ENCODE data around the gene DCST1. TPM values are rescaled to one million over a fixed set of nuclear protein-coding genes. Genes with fewer than 3 reads are reported as not detected.

Gene DCST1
- total RNA-seq, 1 donor from 2014 or later = 0.11 TPM

- H3K27me3 Mint-ChIP-seq (ENCODE audit: low read depth) = no peaks in the 10 kb centered on the region
- peaks cover 24% of the 10 kb centered on the region for H3K36me3 Mint-ChIP-seq (ENCODE audit: low read depth)
- no peaks in the 10 kb centered on the region for H3K9me3 Mint-ChIP-seq
- H3K27ac Mint-ChIP-seq = peak overlapping the region; percentile 89
- no peak for DNase-seq (ENCODE audit: low spot score)
- intact Hi-C loops (cut with micrococcal nuclease) = loop anchor here (5.0 to 10.0 kb wide), 4 partner anchors 49 to 447 kb away; partner anchors contain the start of genes PBXIP1 and UBE2Q1
- peaks cover 38% of the 10 kb centered on the region for H3K4me1 Mint-ChIP-seq (ENCODE audit: low read depth)
- H3K4me3 Mint-ChIP-seq (ENCODE audit: low read depth) = peak overlapping the region; percentile 94
Measured at GRCh38 chr1:155003766-155004351, 29.8 kb upstream of the DCST1 start.

GRCh38 chr1:155004352-155005075, 29.1 kb upstream of the DCST1 start:
- intact Hi-C loops (cut with micrococcal nuclease) = loop anchor here (5.0 to 10.0 kb wide), 4 partner anchors 50 to 447 kb away; partner anchors contain the start of genes PBXIP1 and UBE2Q1
- DNase-seq (ENCODE audit: low spot score) = no peak
- H3K27ac Mint-ChIP-seq = peak overlapping the region; percentile 84
- H3K36me3 Mint-ChIP-seq (ENCODE audit: low read depth) = peaks cover 30% of the 10 kb centered on the region
- H3K4me3 Mint-ChIP-seq (ENCODE audit: low read depth) = peak overlapping the region; percentile 94
- no peaks in the 10 kb centered on the region for H3K9me3 Mint-ChIP-seq
- no peaks in the 10 kb centered on the region for H3K27me3 Mint-ChIP-seq (ENCODE audit: low read depth)
- H3K4me1 Mint-ChIP-seq (ENCODE audit: low read depth) = peaks cover 35% of the 10 kb centered on the region

GRCh38 chr1:155005076-155006011, 28.3 kb upstream of the DCST1 start:
- Mint-ChIP-seq H3K36me3 (ENCODE audit: low read depth) (peaks cover 39% of the 10 kb centered on the region), H3K27me3 (ENCODE audit: low read depth) (no peaks in the 10 kb centered on the region), H3K4me3 (ENCODE audit: low read depth) (peak overlapping the region; percentile 94), H3K27ac (peak overlapping the region; percentile 96), H3K4me1 (ENCODE audit: low read depth) (peaks cover 30% of the 10 kb centered on the region), H3K9me3 (no peaks in the 10 kb centered on the region)
- intact Hi-C loops (cut with micrococcal nuclease) = loop anchor here (10.0 kb wide), 1 partner anchor 51 kb away; the partner anchor contains the start of gene PBXIP1
- DNase-seq (ENCODE audit: low spot score) = no peak

- DNase-seq (ENCODE audit: low spot score) = no peak
Measured at GRCh38 chr1:155006601-155007101, 27.0 kb upstream of the DCST1 start.

GRCh38 chr1:155007251-155007828, 26.3 kb upstream of the DCST1 start:
- peaks cover 36% of the 10 kb centered on the region for H3K4me1 Mint-ChIP-seq (ENCODE audit: low read depth)
- H3K36me3 Mint-ChIP-seq (ENCODE audit: low read depth) = peaks cover 53% of the 10 kb centered on the region
- H3K9me3 Mint-ChIP-seq = no peaks in the 10 kb centered on the region
- H3K4me3 Mint-ChIP-seq (ENCODE audit: low read depth) = peak overlapping the region; percentile 76
- peak overlapping the region; percentile 62 for H3K27ac Mint-ChIP-seq
- no peaks in the 10 kb centered on the region for H3K27me3 Mint-ChIP-seq (ENCODE audit: low read depth)
- no peak for DNase-seq (ENCODE audit: low spot score)
- intact Hi-C loops (cut with micrococcal nuclease) = loop anchor here (10.0 kb wide), 1 partner anchor 53 kb away; the partner anchor contains the start of gene PBXIP1

More at GRCh38 chr1:155006601-155007101, 27.0 kb upstream of the DCST1 start:
- Mint-ChIP-seq H3K27ac (peak overlapping the region; percentile 96), H3K4me3 (ENCODE audit: low read depth) (peak overlapping the region; percentile 76), H3K36me3 (ENCODE audit: low read depth) (peaks cover 47% of the 10 kb centered on the region), H3K9me3 (no peaks in the 10 kb centered on the region), H3K27me3 (ENCODE audit: low read depth) (no peaks in the 10 kb centered on the region), H3K4me1 (ENCODE audit: low read depth) (peaks cover 33% of the 10 kb centered on the region)
- intact Hi-C loops (cut with micrococcal nuclease) = loop anchor here (10.0 kb wide), 1 partner anchor 52 kb away; the partner anchor contains the start of gene PBXIP1

GRCh38 chr1:155008015-155008941, 25.3 kb upstream of the DCST1 start:
- Mint-ChIP-seq H3K36me3 (ENCODE audit: low read depth) (peaks cover 57% of the 10 kb centered on the region), H3K27me3 (ENCODE audit: low read depth) (no peaks in the 10 kb centered on the region), H3K4me1 (ENCODE audit: low read depth) (peaks cover 46% of the 10 kb centered on the region), H3K4me3 (ENCODE audit: low read depth) (peak overlapping the region; percentile 96), H3K27ac (peak overlapping the region; percentile 92), H3K9me3 (no peaks in the 10 kb centered on the region)
- intact Hi-C loops (cut with micrococcal nuclease) = loop anchor here (1.0 to 10.0 kb wide), 3 partner anchors 9 to 53 kb away; partner anchors contain the start of genes CKS1B and PBXIP1
- DNase-seq (ENCODE audit: low spot score) = peak; percentile 63

- peak overlapping the region; percentile 96 for H3K4me3 Mint-ChIP-seq (ENCODE audit: low read depth)
- peaks cover 51% of the 10 kb centered on the region for H3K4me1 Mint-ChIP-seq (ENCODE audit: low read depth)
- no peaks in the 10 kb centered on the region for H3K9me3 Mint-ChIP-seq
- intact Hi-C loops (cut with micrococcal nuclease) = loop anchor here (1.0 to 10.0 kb wide), 3 partner anchors 8 to 54 kb away; partner anchors contain the start of genes CKS1B and PBXIP1
- DNase-seq (ENCODE audit: low spot score) = no peak
- peaks cover 59% of the 10 kb centered on the region for H3K36me3 Mint-ChIP-seq (ENCODE audit: low read depth)
- peak overlapping the region; percentile 92 for H3K27ac Mint-ChIP-seq
- H3K27me3 Mint-ChIP-seq (ENCODE audit: low read depth) = no peaks in the 10 kb centered on the region
Measured at GRCh38 chr1:155009221-155009711, 24.4 kb upstream of the DCST1 start.

- Mint-ChIP-seq H3K9me3 (no peaks in the 10 kb centered on the region), H3K27ac (peak overlapping the region; percentile 92), H3K36me3 (ENCODE audit: low read depth) (peaks cover 61% of the 10 kb centered on the region), H3K4me3 (ENCODE audit: low read depth) (peak overlapping the region; percentile 96), H3K27me3 (ENCODE audit: low read depth) (no peaks in the 10 kb centered on the region), H3K4me1 (ENCODE audit: low read depth) (peaks cover 47% of the 10 kb centered on the region)
- intact Hi-C loops (cut with micrococcal nuclease) = loop anchor here (1.0 to 10.0 kb wide), 3 partner anchors 8 to 55 kb away; partner anchors contain the start of genes CKS1B and PBXIP1
- DNase-seq (ENCODE audit: low spot score) = no peak
Measured at GRCh38 chr1:155009742-155010141, 23.9 kb upstream of the DCST1 start.

- Mint-ChIP-seq H3K4me3 (ENCODE audit: low read depth) (peak overlapping the region; percentile 96), H3K36me3 (ENCODE audit: low read depth) (peaks cover 65% of the 10 kb centered on the region), H3K27me3 (ENCODE audit: low read depth) (no peaks in the 10 kb centered on the region), H3K27ac (peak overlapping the region; percentile 92), H3K9me3 (no peaks in the 10 kb centered on the region), H3K4me1 (ENCODE audit: low read depth) (peaks cover 44% of the 10 kb centered on the region)
- no peak for DNase-seq (ENCODE audit: low spot score)
- intact Hi-C loops (cut with micrococcal nuclease) = no loop called here
Measured at GRCh38 chr1:155010211-155010918, 23.3 kb upstream of the DCST1 start.

- intact Hi-C loops (cut with micrococcal nuclease) = no loop called here
Measured at GRCh38 chr1:155011004-155011416, 22.6 kb upstream of the DCST1 start.

More at GRCh38 chr1:155011004-155011416, 22.6 kb upstream of the DCST1 start:
- H3K27ac Mint-ChIP-seq = peak overlapping the region; percentile 55
- H3K4me3 Mint-ChIP-seq (ENCODE audit: low read depth) = peak overlapping the region; percentile 96
- no peak for DNase-seq (ENCODE audit: low spot score)
- H3K9me3 Mint-ChIP-seq = no peaks in the 10 kb centered on the region
- H3K27me3 Mint-ChIP-seq (ENCODE audit: low read depth) = no peaks in the 10 kb centered on the region
- peaks cover 46% of the 10 kb centered on the region for H3K4me1 Mint-ChIP-seq (ENCODE audit: low read depth)
- H3K36me3 Mint-ChIP-seq (ENCODE audit: low read depth) = peaks cover 71% of the 10 kb centered on the region
